22Rv1 (cell line): ENCODE data around the gene DPY19L1.
"Not testable (repeated sequence)": the region's sequence is repeated elsewhere in the genome, so short reads cannot be mapped to it uniquely, and the experiment has no call there.

Source experiments
- ZFX ChIP-seq: fragments of 450-650 bp; IDR thresholded peaks from 2 replicates; pipeline ENCODE4 v1.6.1; 2017; ENCODE audit warnings: antibody characterized with exemption, borderline replicate concordance
- TF ChIP-seq, protein P1 (sequence below): fragments of 450-650 bp; IDR thresholded peaks from 2 replicates; pipeline ENCODE4 v1.5.1; 2017; ENCODE audit warnings: mild to moderate bottlenecking

GRCh38 chr7:34903921-34904320 lies 133.4 kb downstream of the DPY19L1 start:
- TF ChIP-seq, protein P1, sequence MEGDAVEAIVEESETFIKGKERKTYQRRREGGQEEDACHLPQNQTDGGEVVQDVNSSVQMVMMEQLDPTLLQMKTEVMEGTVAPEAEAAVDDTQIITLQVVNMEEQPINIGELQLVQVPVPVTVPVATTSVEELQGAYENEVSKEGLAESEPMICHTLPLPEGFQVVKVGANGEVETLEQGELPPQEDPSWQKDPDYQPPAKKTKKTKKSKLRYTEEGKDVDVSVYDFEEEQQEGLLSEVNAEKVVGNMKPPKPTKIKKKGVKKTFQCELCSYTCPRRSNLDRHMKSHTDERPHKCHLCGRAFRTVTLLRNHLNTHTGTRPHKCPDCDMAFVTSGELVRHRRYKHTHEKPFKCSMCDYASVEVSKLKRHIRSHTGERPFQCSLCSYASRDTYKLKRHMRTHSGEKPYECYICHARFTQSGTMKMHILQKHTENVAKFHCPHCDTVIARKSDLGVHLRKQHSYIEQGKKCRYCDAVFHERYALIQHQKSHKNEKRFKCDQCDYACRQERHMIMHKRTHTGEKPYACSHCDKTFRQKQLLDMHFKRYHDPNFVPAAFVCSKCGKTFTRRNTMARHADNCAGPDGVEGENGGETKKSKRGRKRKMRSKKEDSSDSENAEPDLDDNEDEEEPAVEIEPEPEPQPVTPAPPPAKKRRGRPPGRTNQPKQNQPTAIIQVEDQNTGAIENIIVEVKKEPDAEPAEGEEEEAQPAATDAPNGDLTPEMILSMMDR, result not testable (repeated sequence)
- TF ChIP-seq ZFX, result not testable (repeated sequence)
